Limb (tissue), 2 donors: ENCODE data around the gene PKM.
A peak's percentile ranks its signal among the peaks of the same experiment; 100 is the strongest.
"Not testable (repeated sequence)": the region's sequence is repeated elsewhere in the genome, so short reads cannot be mapped to it uniquely, and the experiment has no call there.

Source experiments
- DNase-seq, 2 donors: peaks; one replicate each; pipeline ENCODE4 v3.0.0-alpha.2; 2016; ENCODE audit errors: extremely low spot score in 2 of 2

Gene PKM

GRCh38 chr15:72176743-72177142 is 54.2 kb downstream of the PKM start:
- DNase-seq, result no peak

GRCh38 chr15:72176159-72176558 is 54.8 kb downstream of the PKM start:
- DNase-seq, result no peak

- DNase-seq, result no peak
Observed at GRCh38 chr15:72175186-72176044, 55.6 kb downstream of the PKM start.

GRCh38 chr15:72174551-72175165 is 56.3 kb downstream of the PKM start:
- DNase-seq, result no peak

- DNase-seq, result no peak
Observed at GRCh38 chr15:72173864-72174550, 57.0 kb downstream of the PKM start.

- no peak for DNase-seq
Observed at GRCh38 chr15:72173401-72173800, 57.6 kb downstream of the PKM start.

- DNase-seq, result no peak
Observed at GRCh38 chr15:72172796-72173195, 58.2 kb downstream of the PKM start.

GRCh38 chr15:72171978-72172377 is 59.0 kb downstream of the PKM start:
- not testable (repeated sequence) for DNase-seq

- DNase-seq, result no peak
Observed at GRCh38 chr15:72170691-72171090, 60.3 kb downstream of the PKM start.

- no peak for DNase-seq
Observed at GRCh38 chr15:72169921-72170611, 60.9 kb downstream of the PKM start.

- DNase-seq, result no peak
Observed at GRCh38 chr15:72169236-72169920, 61.6 kb downstream of the PKM start.

- no peak for DNase-seq
Observed at GRCh38 chr15:72168808-72169190, 62.2 kb downstream of the PKM start.

- DNase-seq, result peak in 1 of 2 donors; percentile 29
Observed at GRCh38 chr15:72168131-72168807, 62.7 kb downstream of the PKM start.

- no peak for DNase-seq
Observed at GRCh38 chr15:72167445-72167844, 63.5 kb downstream of the PKM start.

GRCh38 chr15:72166716-72167417 is 64.1 kb downstream of the PKM start:
- no peak for DNase-seq

- no peak for DNase-seq
Observed at GRCh38 chr15:72163719-72164118, 67.3 kb downstream of the PKM start.

GRCh38 chr15:72162569-72162968 is 68.4 kb downstream of the PKM start:
- no peak for DNase-seq

- DNase-seq, result no peak
Observed at GRCh38 chr15:72161361-72162132, 69.4 kb downstream of the PKM start.

- DNase-seq, result no peak
Observed at GRCh38 chr15:72160696-72161245, 70.2 kb downstream of the PKM start.
